SKM-1 treated with dmso at 0.1 percent for 144 hours (cell line): ENCODE measurements around the gene TMCC2.

Source experiments
- DNase-seq: peaks from one replicate; lab custom pipeline; 2025; ENCODE audit not compliant: unreplicated experiment; lab: John Stamatoyannopoulos, UW

TMCC2 gene

DNA sequence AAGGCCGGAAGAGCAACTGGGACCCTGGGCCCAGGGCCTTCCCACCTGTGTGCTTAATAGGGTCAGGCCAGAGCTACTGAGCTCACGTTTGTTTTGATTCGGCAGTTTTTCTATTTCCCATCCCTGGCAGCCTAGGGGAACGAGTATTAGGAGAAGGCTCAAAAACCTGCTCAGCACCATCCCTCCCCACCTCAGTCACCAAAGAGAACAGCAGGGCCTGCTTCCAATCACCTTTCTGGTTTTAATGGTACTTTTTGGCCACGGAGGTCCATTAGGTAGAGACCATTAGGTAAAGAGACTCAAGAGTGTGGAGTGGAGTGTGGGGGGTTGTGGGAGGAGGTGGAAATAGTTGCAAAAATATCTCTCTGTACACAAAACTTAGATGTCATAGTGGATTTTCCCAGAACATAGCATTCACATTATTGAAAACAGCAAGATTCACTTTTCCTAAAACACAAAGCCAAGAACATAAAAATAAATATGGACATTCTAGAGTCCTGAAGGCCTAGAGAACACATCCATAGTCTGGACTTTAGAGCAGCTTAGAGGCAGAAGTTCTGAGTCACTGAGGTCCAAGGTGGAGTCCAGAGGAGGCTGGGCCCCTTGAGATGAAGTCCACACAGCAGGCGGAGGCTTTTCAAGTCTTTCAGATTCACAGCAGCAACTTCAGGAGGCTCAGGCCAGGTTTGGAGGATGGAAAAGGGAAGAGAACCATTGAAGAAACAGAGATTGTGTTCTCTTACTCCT lies 74.3 kb downstream of the TMCC2 start:
- DNase-seq = no peak

DNA sequence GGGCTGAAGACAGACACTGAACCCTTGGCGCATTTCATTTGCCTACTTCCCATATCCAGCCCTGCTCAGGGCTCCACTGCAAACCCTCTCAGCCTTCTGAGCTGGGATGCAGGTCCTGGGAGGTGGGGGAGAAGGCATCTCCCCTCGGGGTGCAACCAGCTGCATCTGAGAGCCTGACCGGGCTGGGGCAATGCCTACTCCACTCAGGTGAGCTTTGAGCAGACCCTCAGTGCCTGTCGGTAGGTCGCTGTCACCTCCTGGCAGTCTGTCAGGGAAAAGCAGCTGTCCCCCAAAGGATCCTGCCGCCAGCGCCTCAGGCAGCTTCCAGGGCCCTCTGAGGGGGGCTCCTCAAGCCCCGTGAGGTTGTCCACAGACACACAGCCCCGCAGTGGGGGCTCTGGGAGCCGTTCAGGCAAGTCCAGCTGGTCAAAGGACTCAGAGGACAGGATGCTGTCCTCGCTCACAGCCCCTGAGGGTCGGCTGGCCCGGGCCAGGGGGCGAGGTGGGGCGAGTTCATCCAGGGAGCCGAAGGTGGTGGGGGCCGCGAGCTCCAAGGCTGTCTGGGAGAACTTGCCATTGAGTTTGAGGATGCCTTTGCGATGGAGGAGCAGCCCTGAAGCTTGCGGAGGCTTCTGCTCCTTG lies 75.6 kb downstream of the TMCC2 start:
- DNase-seq = no peak

DNA sequence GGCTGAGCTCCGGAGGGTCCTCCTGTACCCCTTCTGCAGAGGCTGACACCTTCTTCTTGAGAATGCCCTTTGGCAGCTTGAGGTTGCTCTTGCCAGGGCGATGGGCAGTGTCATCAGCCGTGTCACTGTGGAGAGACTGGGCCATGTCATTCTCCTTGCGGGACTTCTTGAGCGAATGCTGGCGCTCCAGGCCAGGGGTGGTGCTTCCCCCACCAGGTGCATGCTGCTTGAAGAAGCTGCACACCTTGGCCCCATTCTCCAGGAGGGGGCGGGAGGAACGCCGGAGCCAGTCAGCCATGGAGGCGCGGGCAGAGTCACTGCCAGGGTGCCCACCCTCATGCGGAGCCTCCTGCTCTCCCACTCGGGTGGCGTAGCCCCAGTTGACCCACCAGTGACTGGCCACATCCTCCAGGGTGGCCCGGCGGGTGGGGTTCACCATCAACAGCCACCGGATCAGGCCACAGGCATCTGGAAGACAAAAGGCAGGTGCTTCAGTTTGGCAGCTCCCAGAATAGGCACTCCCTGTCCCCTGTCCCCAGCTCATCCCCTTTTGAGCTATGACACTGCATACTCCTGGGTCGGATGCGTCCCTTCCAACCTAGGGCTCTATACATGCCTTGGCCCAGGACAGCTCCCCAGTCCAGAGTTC lies 76.4 kb downstream of the TMCC2 start:
- no peak for DNase-seq

DNA sequence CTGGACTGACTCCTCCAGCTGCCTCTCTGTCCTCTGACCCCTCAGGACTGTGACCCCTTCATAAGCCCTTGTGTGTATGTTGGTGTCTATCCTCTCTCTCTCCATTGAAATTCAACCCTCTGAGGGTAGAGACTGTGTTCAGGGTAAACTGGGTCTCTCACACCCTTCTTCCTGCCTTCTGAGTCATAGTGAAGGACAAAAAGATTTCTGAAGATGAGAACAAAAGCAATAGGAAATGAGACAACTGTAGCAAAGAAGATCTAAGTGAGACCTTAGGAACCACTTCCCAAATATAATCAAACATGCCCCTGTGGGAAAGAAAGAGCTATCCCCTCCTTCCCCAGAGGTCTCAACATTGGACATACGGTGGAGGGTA lies 76.9 kb downstream of the TMCC2 start:
- no peak for DNase-seq

DNA sequence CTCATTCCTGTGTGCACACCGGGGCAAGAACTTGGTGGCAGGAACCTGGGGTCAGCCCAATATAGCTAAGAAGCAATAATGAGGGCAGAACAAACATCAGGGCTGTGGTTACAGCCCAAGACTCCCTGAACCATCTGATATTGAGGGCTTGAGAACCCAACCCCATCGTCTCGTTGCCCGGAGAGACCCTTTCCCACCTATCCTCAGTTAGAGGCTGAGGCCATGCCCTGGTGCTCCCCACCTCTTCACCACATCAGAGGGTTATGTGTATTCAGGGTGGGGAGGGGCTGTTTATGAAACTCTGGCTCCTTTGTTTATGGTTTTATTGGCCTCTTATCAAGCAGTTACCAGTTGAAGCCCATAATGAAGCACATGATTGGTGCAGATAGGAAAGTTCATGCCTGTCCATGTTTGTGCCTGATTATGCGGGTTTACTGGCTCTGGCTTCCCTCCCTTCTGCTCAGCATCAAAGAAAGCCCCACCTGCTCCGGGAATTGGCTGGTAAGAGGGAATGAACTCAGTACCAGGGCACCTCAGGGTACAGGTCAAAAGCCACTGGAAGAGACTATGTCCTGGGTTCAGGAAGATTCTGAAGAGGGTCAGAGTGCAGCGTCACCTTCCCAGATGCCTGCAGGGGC lies 79.3 kb downstream of the TMCC2 start:
- no peak for DNase-seq

DNA sequence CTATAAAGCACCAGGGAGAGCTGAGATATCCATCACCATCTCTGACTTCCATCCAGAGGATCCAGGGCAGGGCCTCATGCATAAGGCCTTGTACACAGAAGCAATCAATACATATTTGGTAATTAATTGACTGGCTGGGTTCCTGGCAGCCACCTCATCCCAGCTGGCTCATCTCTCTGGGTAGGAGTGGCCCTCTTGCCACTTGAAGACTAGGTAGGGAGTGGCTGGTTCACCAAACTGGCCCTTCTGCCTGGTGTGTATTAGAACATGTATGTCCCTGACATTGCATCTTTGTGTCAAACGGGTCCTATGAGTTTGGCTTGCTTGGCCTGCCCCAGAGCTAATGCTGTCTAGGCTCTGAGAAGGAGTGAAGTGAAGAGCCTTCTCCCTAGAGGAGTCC lies 82.0 kb downstream of the TMCC2 start:
- DNase-seq = no peak

DNA sequence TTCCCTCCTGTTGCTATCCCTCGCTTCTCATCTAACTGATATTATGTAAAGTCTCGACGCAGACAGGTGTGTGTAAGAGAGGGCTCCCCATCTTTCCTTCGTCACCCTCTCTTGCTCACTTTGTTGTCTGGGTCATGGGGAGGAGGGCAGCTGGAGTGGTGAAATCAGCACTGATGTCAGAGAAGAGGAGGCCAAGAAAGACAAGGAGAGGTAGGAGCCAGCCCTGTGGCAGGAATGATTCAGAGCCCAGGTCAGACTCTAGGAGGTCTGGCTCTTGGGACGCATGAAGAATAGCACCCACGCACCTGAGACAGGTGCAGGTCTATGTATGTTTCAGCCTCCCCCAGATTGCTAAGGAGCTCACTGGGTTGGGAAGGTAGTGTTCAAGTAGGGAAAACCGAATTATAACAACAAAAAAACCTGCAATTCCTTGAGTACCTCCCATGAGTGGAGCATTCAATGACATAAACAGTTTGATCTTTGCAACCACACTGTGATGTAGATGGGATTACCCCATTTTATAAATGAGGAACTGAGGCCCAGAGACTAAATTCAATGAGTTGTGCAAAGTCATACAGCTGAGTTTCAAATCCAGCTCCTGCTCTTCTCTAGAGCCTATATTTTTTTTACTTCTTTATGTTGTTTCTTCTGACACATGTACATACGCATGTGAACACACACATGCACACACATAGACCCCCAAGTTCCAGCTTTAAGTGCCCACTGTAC lies 83.4 kb downstream of the TMCC2 start:
- DNase-seq = peak; percentile 7

DNA sequence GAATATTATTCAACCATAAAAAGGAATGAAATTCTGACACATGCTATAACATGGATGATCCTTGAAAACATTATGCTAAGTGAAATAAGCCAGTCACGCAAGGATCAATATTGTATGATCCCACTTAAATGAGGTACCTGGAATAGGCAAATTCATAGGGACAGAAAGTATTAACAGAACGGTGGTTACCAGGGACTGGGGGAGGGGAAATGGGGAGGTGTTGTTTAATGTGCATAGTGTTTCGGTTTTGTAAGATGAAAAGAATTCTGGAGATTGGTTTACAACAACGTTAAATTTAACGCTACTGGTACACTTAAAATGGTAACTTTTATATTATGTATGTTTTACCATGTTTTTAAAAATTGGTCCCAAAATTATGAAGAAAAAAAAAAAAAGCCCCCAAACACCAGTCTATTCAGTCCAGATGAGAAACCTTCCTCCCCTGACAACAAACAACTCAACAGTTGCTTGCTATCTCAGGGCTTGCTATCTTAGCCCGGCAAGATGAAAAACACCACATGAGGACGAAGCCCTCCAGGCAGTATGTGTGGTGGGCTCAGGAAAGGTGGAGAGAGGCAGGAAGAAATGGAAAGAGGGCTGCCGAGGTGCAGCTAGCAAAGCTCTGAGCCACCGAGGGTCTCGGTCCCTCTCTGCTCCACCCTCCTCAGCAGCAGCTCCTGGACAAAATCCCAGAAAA lies 85.3 kb downstream of the TMCC2 start:
- no peak for DNase-seq

DNA sequence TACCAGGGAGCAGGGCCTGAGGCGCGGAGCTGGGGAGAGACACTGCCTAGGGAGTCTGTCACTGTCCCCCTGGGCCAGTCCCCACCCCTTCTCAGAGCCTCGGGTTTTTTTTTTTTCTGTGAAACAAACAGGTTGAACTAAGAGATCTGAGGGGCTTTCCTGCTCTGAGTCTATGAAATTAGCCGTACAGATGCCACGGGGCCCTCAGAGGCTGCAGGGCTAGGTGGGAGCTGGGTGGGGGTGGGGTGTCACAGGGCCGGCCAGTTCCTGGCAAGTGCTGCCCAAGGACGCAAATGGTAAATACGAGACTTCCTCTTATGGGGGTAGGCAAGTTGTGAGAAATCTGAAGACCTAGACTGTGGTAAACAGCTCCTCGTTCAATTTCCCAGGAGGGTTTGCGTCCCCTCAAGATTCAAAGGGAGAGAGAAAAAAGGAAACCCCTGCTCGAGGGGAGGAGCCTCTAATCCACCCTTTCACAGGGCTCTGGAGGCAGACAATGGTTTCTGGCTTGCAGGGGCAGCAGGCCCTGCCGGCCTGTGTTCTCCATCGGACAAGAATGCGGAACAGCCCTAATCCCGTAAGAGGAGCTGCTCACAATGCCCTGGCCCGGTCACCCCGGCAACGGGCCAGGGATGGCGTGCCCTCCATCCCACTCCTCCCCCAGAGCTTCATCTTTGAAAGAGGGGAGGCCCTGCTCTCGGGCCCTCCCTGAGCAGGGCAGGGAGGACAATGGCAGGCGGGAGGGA lies 86.0 kb downstream of the TMCC2 start:
- no peak for DNase-seq

DNA sequence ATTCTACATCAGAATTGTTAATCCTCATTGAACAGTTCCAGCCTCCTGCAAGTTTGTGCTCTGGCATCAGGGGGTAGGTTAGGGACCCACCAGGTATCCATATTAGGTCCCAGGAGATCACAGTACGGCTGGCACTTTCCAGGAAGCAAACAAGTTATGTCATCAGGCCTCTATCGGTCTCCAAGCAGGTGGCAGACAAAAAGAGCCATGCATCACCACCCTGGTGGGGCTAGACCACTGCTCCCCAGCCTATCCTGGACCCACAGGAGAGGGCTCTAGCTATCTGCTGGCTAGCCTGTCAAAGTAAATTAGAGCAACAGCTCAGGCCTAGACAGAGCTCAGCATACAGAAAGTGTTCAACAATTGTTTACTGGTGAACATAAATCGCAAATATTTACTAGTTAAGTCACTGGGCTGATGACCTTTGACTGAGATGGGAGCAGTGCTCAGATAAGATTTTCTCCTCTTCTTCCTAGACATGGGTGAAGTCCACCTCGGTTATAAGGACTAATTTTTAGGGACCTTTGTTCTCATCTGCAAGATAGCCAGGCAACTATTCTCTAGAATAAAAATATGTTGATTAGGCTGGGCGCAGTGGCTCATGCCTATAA lies 87.4 kb downstream of the TMCC2 start:
- no peak for DNase-seq

DNA sequence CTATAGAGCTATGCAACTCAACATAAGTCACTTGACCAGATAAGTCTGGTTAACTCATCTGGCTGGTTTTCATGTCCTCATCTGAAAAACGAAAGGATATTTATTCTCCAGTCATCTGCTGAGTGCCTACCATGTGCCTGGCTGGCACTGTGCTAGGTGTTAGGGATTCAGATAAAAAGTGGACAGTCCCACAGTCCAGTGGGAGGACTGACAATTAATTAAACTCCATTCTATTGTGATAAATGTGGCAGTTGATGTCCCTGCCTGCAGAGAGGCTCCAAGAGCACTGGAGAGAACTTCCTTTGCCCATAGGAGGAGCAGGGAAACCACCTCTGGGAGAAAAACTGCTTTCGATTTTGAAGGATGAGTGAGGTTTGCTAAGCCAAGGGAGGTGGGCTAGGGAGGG lies 88.4 kb downstream of the TMCC2 start:
- no peak for DNase-seq

DNA sequence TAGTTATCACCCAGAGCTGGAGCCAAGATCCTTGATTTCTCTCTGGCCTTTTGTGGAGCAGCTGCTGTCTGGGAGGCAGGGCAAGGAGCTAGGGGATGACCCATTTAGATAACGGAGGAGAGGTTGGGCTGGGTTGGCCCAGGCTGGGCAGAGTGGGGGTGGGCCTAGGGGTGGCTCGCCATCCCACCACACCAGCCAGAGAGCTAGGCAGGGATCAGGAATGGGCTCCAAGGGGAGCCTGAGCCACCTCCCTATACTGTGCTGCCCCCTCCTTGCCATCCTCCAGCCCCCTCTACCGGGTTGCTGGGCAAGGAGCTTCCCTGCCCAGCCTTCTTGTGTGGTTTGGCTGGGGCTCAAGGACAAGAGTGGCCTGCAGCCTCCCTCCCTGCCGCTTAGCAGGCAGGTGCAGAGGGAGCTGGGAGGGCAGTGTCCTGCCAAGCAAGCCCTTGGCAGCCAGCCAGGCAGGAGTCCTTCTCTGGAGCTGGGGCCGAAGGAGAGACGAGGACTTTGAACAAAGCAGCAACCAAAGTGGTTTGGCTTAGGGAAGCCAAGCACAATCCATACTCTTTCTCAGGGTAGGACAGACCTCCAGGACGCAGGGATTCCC lies 89.7 kb downstream of the TMCC2 start:
- no peak for DNase-seq

DNA sequence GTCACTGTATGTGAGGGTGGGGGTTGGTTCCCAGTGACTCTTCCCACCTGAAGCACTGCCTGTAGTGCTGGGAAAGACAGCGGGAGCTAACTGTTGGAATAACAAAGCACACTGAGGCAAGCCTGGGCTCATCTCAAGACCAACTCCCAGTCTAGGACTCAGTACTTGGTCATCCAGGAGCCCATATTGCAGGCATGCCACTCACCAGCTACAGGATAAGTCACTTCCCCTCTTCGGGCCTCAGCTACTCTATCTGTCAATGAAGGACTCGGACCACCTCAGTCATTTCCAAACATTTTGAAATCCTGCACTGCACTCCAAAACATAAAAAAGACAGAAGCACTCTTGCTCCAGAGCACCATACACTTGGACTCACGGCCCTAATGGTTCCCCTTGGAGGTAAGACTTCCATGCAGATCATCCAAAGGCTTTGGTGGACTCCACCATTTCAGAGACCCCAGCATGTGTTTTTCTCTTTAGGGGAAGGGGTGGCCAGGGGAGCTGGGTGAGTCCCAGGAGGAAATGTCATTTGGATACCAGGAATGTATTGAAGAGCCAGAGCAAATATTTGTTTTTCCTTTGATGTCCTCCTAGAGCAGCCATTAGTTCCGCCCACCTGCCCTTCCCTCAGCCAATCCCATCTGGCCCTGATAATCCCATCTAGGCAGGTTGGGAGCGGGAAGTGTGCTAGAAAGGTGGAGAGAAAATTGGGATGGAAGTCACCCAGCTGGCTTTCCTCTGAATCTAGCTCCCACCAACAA lies 90.7 kb downstream of the TMCC2 start:
- no peak for DNase-seq

DNA sequence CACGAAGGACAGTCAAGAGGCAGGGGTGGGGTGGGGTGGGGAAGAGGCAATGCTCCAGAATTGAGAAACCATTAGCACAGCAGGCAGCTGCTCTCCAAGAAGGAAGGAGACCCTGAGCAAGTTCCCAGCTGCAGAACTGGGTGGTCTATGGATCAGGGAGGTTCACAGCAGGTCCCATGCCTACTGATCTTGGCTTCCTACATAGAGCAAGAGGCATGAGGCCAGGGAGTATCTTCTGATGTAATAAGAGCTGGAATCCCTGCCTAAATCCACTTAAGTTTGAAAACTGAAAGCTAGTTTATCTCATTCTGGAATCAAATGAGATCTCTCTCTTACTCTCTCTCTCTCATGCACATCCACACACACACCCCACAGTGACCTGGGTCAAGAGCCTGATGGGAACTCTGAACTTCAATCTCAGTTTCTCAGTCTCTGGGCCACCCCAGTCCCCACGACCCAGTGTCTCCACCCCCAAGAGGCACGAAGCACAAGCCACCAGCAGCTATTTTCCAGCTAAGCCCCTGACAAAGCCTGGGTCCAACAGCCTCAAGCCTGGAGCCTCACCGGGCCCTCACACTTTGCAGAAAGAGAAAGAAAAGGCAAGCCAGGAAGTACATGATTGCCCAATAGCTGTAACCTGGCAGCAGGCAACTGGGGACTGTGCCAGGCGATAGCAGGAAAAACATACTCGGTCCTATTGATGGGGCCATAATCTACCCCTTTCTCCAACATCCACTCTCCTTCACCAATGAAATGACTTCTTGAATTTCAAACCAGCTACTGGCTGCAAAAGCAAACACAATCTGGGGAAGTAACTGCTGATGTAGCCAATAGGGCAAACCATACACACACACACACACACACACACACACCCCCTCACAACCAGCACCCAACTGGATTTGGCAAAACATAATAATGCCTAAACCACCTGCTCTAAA lies 91.6 kb downstream of the TMCC2 start:
- DNase-seq = peak; percentile 40

DNA sequence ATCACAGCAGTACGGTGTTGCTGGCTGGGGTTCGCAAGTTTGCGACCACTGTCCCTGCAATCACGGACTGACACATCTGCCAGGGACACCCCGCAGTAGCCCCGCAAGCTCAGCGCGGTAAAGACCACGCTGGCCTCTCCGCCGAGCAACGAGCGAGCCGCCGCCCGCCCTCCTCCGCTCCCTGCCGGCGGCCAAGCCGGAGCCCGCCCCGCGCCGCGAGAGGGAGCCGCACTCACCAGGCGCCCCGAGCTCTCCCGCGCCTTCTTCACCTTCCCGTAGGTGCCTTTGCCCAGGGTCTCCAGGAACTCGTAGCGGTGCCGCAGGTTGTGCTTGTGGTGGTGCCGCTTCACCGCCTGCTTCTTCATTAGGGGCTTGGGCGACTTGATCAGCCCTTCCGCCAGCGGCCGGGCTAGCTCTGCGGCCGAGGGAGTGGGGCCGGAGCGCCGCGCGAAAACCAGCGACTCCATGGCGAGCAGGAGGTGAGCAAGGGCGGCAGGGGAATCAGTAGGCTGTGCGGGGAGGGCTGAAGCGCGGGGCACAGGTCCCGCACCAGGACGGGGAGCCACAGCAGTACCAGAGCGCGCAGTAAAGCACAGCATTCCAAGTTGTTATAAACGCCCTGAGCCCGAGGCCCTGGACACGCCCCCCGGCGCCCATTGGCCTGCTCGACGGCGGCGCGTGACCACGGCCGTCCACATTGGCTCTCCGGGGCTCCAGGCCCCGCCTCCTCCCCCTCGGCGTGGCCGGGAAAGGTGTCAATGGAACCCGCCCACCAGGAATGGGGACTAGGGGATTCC lies 93.6 kb downstream of the TMCC2 start, which contains the start of gene NUAK2:
Gene NUAK2 (minus strand): TSS at position 584 of the 797 bp plus-strand sequence. CDS start 117 bp downstream, at position 467.
- no peak for DNase-seq

DNA sequence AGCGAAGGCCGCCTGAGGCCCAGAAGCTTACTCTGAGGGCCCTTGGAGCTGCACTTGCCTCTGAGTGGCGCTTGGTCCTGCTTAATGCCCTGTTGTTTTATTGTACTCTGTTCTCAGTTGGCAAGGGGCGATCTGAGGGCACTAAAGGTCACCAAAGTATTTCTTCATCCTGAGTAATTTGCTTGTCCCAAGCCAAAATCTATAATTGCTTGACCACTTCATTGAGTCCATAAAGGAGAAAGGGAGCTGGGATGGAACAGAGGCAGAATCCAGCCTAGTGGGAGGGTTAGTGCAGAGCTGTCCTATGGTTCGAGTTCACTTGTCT lies 94.2 kb downstream of the TMCC2 start:
- DNase-seq = no peak
